ENCODE measurements around the gene GTF2F2.

DNA sequence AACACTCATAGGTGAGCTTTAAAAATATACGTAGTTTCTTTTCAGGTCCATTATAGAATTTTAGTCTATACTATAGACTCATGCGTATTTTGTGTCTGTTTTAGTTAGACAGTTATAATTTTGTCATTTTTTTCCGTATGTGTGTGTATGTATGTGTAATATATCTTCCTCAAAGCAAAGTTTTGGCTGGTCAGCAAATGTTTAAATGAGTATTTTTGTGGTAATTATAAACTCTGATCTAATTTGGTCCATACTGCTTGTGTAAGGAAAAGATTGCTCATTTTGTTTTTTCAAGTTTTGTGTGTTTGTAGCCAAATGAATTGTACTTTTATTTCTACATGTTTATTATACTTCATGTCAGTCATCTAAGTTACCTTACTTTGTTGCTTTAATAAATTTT lies 60.0 kb downstream of the GTF2F2 start:
- TF ChIP-seq, protein P1, sequence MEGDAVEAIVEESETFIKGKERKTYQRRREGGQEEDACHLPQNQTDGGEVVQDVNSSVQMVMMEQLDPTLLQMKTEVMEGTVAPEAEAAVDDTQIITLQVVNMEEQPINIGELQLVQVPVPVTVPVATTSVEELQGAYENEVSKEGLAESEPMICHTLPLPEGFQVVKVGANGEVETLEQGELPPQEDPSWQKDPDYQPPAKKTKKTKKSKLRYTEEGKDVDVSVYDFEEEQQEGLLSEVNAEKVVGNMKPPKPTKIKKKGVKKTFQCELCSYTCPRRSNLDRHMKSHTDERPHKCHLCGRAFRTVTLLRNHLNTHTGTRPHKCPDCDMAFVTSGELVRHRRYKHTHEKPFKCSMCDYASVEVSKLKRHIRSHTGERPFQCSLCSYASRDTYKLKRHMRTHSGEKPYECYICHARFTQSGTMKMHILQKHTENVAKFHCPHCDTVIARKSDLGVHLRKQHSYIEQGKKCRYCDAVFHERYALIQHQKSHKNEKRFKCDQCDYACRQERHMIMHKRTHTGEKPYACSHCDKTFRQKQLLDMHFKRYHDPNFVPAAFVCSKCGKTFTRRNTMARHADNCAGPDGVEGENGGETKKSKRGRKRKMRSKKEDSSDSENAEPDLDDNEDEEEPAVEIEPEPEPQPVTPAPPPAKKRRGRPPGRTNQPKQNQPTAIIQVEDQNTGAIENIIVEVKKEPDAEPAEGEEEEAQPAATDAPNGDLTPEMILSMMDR (IDR thresholded peaks at IDR 0.05), result no peak
- TF ChIP-seq POLR2A (IDR thresholded peaks at IDR 0.05) (no peak), POLR2AphosphoS5 (IDR thresholded peaks at IDR 0.05) (no peak)
